GM19324 (cell line): ENCODE measurements around the gene VIPR2.
"Not testable (repeated sequence)": the region's sequence is repeated elsewhere in the genome, so short reads cannot be mapped to it uniquely, and the experiment has no call there.

ENCODE experiments used
- ATAC-seq: cut with Tn5 transposase; IDR thresholded peaks from one replicate; pipeline ENCODE4 v1.9.1; 2021; ENCODE audit warnings: mild to moderate bottlenecking, moderate library complexity; ENCODE audit not compliant: unreplicated experiment, low FRiP score

Gene VIPR2

DNA sequence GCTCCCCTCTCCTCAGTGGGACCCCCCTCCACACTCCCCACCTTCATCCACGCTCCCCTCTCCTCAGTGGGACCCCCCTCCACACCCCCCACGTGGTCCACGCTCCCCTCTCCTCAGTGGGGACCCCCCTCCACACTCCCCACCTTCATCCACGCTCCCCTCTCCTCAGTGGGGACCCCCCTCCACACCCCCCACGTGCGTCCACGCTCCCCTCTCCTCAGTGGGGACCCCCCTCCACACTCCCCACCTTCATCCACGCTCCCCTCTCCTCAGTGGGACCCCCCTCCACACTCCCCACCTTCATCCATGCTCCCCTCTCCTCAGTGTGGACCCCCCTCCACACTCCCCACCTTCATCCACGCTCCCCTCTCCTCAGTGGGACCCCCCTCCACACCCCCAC is 146.4 kb downstream of the VIPR2 start:
- not testable (repeated sequence) for ATAC-seq

DNA sequence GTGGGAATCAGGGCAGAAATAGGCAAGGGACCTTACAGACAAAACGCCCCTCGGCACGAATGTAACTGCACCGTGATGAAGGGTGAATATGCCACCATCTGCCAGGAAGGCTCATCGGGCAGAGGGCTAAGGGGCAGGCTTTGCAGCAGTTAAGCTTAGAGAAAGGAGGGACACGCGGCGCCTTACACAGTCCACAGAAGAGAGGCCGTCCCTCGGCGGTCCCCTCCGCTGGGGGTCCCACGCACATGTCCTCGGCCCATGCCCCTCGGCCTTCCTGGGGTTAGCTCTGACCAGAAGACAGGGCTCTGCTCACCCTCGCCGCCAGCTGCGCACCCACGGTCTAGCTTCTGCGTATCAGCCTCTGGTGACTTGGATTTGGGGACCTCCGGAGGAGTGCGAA is 147.2 kb downstream of the VIPR2 start:
- ATAC-seq: no peak

DNA sequence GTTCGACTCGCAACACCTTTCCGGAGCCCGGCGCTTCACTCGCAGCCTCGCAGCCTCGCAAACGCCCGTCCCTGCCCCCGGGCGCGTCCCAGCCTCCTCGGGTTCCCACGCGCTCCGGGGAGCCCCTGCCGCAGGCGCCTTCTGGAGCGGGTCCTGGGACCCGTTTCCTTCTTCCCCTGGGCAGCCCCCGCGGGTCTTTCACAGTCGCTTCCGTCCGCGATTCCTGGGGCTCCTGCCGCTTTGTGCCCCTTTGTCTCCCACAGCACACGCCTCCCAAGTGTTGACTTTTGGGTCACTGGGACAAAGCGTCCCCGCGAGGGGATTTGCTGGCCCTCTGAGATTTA is 147.6 kb downstream of the VIPR2 start:
- no peak for ATAC-seq

DNA sequence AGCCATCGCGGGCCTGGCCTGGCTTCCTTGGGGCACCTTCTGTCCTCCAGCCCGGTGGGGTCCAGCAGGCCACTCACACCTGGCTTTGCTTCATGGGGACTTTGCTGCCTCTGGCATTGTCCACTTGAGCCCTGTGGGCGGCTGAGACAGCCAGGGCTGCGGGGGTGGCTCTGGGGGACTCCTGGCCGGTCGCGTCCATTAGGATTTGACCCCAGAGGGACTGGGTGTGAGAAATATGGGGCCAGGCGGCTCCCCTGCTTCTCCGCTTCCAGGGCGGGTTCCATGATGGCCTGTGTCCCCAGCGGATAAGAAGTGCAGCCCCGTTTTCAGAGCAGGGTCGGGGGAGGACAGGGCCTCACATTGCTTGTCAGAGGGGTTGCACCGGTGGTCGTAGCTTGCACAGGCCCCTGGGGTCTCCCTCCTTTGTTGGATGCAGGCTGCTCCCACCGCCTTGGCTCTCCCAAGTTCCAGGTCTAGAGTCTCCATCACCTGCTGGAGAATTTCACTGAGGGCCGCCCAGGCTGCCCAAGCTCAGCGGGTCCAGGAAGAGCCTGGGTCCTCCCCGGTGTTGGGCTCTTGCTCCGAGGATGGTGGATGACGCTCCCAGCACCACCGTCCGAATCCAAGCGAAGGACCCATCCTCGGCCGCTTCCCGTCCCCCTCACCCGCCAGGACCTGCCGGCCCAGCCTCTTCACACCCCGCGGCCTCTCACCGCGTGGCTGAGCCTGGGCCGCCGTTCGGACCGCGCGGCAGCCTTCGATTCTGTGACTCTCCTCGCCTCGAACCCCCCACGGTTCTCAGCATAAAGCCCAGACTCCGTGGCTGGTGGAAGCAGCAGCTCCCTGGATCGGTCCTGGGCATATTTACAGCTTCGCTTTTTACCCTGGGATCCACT is 148.2 kb downstream of the VIPR2 start:
- no peak for ATAC-seq

DNA sequence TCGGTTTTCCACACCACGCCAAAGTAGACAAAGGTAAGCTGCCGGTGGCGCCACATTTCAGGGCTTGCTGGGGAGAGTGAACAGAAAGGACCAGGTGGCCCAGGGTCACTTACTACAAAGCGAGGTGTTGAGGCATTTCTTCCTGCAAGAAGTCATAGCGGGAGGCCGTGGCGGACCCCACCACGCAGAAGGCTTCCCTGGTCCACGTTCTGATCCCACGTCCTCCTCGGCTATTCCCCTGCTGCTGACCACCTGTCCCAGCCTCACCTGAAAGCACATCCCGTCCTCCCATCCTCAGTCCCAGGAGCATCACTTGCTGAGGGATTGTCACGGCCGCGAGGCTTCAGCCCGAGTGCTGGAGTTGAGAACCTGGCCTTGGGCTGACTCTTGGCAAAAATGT is 149.2 kb downstream of the VIPR2 start:
- ATAC-seq: no peak

DNA sequence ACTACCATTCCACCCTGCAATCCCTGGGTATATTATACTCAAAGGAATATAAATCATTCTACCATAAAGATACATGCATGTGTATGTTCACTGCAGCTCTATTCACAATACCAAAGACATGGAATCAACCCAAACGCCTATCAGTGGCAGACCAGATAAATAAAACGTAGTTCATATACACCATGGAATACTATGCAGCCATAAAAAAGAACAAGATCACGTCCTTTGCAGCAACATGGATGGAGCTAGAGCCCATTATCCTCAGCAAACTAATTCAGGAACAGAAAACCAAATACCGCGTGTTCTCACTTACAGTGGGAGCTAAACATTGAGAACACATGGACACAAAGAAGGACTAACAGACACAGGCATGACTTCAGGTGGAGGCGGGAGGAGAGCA is 150.0 kb downstream of the VIPR2 start:
- no peak for ATAC-seq

DNA sequence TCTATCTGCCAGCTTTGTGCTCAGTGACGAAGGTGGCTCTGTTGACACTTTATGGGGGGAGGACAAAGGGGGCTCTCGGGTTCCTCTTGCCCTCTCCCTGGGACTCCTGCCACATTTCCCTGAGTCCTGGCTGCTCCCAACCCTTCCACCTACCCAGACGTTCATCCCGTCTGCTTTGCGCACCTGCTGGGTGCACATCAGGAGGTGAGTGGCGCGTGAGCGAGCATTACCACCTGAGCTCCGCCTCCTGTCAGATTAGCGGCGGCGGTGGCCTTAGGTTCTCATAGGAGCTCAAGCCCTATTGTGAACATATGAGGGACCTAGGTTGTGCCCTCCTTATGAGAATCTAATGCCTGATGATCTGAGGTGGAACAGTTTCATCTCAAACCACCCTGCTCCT is 151.1 kb downstream of the VIPR2 start:
- ATAC-seq: no peak

DNA sequence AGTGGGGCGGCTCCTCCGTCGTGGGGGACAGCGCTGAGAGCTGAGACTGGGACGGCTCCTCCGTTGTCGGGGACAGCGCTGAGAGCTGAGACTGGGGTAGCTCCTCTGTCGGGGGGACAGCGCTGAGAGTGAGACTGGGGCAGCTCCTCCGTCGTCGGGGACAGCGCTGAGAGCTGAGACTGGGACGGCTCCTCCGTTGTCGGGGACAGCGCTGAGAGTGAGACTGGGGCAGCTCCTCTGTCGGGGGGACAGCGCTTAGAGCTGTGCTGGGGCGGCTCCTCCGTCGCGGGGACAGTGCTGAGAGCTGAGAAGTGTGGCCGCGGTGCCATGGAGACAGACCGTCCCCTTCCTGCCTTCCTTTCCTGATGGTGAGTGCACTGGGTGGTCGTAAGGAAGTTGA is 151.9 kb downstream of the VIPR2 start:
- ATAC-seq: no peak

DNA sequence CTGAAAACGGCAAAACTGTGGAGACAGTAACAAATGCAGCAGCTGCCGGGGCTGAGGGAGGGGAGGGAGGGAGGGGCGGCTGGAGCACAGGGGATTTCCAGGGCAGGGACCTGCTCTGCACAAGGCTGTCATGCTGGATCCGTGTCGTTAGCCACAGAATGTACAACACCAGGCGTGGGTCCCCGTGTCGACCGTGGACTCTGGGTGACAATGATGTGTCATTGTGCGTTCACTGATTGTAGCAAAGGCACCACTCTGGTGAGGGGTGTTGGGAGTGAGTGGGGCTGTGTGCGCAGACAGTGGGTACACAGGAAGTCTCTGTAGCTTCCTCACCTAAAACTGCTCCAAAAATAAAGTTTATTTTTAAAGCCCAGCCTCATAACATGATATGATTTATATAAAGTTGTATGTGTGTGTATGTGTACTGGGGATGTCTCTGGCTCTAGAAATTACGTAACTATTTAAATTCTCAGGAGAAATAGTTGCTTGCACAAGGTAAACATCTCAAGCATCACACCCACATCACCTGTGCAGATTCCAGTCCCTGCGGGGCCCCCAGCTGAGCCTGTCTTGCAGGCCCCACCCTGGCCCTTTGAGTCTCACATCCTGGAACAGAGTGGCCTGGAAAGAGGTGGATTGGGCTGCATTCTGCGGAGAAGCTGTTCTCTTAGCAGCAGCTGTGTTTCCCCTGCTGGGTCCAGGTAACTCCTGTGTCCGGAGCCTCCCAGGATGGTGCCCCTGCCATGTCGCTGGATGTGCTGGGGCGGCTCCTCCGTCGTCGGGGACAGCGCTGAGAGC is 152.6 kb downstream of the VIPR2 start:
- ATAC-seq: no peak

DNA sequence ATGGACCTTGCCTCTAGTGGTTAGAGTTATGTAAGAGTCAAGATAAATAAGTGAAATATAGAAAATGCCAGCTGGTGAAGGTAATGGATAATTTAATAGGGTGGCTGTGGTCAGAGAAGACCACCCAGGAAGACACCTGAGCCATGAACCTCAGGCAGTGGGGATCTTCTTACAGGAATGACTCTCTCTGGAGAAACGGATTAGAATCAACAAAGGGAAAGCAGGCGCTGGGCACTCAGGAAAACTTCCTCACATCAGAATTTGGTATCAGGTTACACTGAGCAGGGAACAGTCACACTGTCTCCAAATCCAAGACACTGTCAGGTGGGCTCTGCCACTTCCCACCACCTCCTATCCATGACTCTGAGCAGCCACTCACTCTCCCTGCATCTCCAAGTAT is 155.7 kb downstream of the VIPR2 start:
- ATAC-seq: no peak

DNA sequence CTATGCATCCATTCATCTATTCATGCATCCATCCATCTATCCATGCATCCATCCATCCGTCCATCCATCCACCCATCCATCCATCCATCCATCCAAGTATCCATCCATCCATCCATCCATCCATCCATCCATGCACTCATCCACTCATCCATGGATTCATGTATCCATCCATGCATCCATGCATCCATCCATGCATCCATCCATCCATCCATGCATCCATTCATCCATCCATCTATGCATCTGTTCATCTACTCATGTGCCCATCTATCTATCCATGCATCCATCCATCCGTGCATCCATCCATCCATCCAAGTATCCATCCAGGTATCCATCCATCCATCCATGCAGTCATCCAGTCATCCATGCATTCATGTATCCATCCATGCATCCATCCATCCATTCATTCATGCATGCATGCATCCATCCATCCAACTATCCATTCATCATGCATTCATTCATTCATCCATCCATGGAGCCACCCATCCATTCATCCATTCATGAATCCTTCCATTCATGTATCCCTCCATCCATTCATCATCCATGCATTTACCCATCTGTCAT is 156.3 kb downstream of the VIPR2 start:
- no peak for ATAC-seq

DNA sequence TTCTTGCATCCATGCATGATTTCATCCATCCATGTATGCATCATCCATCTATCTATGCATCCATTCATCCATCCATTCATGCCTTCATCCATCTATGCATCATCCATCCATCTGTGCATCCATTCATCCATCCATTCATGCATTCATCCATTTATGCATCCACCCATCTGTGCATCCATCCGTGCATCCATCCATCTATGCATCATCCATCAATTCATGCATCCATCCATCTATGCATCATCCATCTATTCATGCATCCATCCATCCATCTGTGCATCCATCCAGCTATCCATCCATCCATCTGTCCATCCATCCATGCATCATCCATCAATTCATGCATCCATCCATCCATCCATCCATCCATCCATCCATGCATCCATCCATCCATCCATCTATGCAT is 157.0 kb downstream of the VIPR2 start:
- no peak for ATAC-seq

DNA sequence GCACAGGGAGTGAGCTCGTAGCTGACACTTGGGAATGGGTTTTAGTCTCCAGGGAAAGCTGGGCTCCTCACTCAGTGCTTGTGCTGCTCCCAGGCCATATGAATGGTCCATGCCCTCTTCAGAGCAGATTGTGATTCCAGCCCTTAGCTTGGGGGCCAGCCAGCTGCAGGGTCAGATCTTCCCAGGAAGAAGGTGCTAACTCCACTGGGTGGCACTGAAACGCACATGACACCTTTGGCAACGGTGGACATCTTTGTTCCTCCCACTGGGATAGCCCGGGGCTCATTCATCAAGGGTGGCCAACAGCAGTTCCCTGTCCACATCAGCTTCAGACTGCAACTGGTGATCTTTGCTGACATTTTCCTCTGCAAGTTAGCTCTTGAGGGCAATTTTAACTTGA is 159.1 kb downstream of the VIPR2 start:
- no peak for ATAC-seq

DNA sequence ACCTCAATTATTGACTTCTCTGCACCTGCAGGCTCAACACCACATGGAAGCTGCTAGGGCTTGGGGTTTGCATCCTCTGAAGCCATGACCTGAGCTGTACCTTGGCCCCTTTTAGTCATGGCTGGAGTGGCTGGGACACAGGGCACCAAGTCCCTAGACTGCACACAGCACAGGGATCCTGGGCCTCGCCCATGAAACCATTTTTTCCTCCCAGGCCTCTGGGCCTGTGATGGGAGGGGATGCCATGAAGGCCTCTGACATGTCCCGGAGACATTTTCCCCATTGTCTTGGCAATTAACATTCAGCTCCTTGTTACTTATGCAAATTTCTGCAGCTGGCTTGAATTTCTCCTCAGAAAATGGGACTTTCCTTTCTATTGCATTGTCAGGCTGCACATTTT is 160.7 kb downstream of the VIPR2 start:
- ATAC-seq: not testable (repeated sequence)

DNA sequence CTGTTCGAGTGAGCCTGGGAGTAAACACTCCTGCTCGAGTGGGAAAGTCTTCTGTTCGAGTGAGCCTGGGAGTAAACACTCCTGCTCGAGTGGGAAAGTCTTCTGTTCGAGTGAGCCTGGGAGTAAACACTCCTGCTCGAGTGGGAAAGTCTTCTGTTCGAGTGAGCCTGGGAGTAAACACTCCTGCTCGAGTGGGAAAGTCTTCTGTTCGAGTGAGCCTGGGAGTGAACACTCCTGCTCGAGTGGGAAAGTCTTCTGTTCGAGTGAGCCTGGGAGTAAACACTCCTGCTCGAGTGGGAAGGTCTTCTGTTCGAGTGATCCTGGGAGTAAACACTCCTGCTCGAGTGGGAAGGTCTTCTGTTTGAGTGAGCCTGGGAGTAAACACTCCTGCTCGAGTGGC is 162.6 kb downstream of the VIPR2 start:
- not testable (repeated sequence) for ATAC-seq

DNA sequence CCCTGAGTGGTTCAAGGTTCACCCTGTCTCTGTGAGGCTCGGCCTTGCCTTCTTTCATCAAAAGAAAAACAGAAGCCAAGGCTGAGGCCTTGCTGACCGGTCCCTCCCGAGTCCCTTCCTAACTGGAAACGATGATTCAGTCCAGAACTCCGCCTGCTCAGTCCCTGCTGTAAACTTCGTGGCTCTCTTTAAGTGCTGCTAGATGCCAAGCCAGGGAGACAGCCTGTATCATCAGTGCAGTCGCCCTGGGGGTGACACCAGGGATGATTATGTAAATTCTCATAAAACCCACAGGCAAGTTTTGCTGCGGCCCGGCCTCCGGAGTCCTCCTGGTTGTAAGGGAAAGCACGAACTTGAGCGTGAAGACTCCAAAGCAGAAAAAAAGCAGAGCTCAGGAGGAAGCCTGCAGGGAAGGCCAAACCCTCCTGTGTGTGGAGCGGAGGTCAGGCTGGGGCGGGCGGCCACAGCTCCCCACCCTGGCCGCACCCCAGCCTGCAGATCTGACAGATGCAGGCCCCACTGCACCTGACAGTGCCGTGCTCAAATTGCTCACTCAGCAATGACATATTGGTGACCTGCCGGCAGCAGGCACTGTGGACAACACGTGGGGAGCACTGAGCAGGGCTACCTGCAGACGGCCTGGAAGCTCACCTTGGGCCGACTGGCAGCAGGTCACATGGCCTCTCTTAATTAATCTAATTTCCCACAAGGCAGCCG is 164.9 kb downstream of the VIPR2 start:
- ATAC-seq: no peak

DNA sequence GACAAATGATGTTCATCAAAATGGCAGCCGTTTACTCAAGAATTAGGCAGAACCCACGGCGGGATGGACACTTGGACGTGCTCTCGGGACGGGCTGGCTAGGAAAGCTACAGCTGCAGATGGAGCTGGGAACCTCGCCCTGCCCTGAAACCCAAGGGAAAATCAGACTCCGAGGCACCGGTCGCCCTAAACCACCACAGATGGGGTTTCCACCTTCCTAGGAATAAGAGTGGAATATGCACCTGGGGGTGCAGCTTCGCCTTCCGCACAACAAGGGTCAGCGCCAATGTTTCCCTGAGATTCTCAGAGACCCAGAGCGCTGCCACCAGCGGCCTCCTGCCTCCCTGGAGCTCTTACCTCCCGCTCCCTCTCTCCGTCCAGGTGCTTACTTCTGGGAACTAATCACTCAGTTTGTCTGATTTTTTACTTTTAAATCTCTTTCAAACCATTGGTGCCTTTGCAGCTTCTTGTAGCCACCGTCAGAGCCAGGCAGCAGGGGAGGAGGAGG is 165.6 kb downstream of the VIPR2 start:
- ATAC-seq: no peak
